ENCODE results near the gene ULK1.

The ULK1 gene

GRCh38 chr12:131920157-131920508, 25.7 kb downstream of the ULK1 start:
- DNase-seq (ENCODE audit: low read depth), result no peak

- DNase-seq (ENCODE audit: low read depth), result no peak
These were observed 26.7 kb downstream of the ULK1 start for GRCh38 chr12:131920902-131921840.

DNA sequence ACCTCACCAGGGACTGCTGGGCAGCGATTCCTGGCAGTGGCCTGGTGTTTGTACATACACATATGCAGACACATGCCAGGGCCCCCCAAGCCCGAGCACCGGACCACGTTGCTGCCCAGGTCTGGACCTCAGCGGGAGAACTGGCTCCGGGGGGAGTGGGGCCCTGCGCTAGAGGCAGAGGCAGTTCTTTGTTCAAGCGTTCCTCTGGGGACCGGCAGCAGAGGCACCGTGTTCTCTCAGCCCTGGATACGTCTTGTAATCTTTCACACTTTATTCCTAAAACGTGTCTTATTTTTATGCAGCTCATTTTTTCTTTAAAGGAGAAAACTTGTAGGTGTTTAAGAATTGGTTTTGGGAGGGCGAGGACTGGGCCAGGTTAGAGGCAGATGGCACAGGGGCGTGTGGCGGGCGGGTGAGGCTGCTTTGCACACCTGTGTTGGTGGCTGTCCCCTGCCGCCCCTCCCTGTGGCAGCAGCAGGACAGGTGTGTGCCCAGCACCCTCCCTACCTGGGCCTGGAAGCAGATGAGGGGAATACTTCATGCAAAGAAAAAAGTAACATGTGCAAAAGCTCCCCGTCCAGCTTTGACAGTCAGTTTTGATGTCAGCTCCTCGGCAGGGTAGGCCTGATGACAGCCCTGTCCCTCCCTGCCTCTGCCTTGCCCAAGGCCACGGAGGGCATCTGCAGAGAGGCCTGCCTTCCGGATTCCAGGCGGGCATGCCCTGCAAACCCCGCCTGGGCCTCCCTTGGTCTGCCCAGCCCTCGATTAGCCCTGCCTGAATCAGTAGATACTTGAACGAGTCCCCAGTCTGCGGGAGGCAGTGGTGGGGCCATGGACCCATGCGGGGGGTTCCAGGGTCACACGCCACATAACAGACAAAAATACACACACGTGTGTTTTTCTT, 27.7 kb downstream of the ULK1 start:
- DNase-seq (ENCODE audit: low read depth), result no peak

DNA sequence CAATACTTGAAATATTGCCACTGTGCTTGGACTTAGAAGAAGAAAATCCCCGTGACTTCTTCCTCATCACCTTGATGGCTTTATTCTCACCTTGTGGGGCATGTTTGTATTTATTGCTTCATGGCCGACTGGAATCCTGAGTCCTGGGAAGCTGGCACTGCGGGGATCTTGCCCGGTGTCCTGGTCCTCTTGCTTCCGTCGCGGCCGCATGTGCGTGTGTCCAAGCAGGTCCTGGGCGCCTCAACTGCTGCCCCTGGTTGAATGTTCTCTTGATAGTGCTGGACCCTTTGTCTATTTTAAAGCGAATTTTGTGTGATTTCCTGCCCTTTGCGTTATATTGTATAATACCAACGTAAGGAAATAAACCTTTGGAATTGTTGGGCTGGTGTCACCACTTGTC, 28.4 kb downstream of the ULK1 start:
- no peak for DNase-seq (ENCODE audit: low read depth)

GRCh38 chr12:131923260-131923659, 28.8 kb downstream of the ULK1 start:
- no peak for DNase-seq (ENCODE audit: low read depth)

DNA sequence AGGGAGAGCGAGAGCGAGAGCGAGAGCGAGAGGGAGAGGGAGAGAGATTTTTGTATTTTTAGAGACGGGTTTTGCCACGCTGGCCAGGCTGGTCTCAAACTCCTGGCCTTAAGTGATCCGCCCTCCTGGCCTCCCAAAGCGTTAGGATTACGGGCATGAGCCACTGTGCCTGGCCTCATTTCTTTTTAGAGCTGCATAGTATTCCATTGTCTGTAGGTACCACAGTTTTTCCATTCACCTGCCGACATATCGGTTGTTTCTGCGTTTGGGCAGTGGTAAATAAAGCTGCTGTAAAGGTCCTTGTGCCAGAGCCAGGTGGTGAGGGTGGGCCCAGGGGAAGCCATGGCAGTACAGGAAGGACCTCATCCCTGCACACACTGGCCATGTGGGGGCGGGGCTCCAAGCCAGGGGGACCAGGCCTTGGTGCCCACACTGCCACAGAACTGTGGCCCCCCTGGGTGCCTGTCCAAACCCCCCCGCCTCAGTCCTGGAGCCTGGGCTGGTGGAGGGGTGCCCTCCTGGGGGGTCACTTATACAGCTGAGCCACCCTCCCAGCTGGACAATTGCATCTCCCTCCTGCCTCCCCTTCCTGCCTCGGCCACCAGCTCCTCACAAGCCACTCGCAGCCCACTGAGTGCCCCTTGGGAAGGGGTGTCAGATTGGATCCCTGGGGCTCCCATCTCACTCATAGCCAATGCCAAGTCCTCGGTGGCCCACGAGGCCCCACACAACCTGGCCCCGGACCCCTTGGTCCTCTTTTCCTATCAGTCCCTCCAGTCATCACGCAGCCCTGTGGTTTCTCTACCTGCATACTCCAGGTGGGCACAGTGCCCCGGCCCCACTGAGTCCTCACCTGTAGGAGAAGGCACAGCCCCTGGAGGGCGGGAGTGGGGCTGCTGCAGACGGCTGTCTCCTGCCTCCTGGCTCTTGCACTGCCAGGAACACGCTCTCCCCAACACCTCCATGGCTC, 33.0 kb downstream of the ULK1 start:
- no peak for DNase-seq (ENCODE audit: low read depth)

DNA sequence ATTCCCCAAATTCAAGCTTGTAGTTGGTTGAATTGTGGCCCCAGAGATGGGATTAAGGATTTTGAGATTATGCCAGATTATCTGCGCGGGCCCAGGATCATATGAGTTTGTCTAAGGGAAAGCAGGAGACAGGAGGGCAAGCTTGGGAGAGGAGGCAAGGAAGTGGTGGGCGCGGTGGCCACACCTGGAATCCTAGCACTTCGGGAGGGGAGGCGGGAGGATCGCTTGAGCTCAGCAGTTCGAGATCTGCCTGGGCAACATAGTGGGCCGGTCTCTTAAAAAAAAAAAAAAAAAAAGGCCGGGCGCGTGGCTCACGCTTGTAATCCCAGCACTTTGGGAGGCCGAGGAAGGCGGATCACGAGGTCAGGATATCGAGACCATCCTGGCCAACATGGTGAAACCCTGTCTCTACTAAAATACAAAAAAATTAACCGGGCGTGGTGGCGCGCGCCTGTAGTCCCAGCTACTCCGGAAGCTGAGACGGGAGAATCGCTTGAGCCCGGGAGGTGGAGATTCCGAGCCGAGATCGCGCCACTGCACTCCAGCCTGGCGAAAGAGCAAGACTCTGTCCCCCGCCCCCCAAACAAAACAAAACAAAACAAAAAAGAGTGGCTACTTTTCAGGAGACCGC, 33.8 kb downstream of the ULK1 start:
- no peak for DNase-seq (ENCODE audit: low read depth)

- peak; percentile 91 for DNase-seq (ENCODE audit: low read depth)
These were observed 34.5 kb downstream of the ULK1 start, which contains the start of gene PUS1 for GRCh38 chr12:131928711-131929580. TSS of gene PUS1 (plus strand) at chr12:131929276. CDS start at chr12:131929723, 447 bp downstream.

- DNase-seq (ENCODE audit: low read depth), result no peak
These were observed 35.4 kb downstream of the ULK1 start for GRCh38 chr12:131929581-131930456.

DNA sequence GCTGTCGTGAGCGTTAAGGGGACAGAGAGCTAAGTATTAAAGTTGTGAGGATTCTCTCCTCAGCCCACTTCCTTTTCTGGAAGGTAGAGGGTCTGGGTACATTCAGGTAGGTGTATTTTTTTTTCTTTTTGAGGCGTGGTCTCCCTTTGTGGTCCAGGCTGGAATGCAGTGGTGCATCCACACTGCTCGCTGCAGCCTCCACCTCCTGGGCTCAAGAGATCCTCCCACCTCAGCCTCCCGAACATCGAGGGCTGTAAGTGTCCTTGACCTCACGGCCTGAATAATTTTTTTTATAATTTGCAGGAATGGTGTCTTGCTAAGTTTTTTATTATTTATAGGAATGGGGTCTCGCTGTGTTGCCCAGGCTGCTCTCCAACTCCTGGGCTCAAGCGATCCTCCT, 36.1 kb downstream of the ULK1 start:
- DNase-seq (ENCODE audit: low read depth), result no peak

- DNase-seq (ENCODE audit: low read depth), result no peak
These were observed 39.0 kb downstream of the ULK1 start for GRCh38 chr12:131933387-131933786.

DNA sequence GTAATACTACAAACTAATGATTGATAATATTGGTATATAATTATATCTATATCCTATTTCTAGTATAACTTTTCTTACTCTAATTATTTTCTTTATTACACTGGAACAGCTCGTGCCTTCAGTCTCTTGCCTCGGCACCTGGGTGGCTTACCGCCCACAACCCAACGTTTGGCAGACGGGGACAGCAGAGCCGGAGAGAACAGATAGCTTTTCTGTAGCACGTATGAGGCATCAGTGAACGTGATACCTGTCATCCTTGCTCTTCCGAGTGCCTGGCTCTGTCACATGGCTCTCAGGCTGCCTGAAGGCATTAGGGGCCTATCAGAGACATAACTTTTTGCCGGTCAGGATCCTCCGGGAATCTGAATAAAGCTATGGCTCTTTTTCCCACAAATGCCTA, 40.1 kb downstream of the ULK1 start:
- DNase-seq (ENCODE audit: low read depth), result no peak

- DNase-seq (ENCODE audit: low read depth), result no peak
These were observed 43.7 kb downstream of the ULK1 start for GRCh38 chr12:131938082-131938481.

DNA sequence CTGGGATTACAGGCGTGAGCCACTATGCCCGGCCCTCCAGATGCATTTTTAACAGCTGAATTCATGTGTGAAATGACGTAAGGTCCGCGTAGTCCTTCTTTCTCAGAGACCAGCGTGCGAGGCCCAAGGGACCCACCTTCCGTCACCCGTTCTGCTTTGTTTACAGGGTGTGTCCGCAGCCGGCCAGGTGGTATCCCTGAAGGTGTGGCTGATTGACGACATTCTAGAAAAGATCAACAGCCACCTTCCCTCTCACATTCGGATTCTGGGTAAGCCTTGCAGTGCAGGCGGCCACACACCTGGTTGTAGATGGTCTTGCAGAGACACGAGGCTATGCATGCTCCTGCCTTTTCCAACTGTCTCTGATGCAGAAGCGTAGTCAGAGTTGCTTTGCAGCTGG, 44.6 kb downstream of the ULK1 start:
- DNase-seq (ENCODE audit: low read depth), result no peak

DNA sequence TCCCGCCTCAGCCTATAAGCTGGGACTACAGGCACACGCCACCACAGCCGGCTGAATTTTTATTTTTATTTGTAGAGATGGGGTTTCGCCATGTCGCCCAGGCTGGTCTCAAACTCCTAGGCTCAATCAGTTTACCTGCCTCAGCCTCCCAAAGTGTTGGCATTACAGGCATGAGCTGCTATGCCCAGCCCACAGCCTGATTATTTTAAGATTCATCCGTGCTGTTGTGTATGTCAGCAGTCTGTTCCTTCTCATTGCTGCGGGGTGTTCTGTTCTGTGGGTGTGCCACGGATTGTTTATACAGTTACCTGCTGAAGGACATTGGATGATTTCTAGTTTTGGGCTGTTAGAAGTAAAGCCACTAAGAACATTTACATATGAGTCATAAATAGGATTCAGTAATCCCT, 45.7 kb downstream of the ULK1 start:
- no peak for DNase-seq (ENCODE audit: low read depth)

GRCh38 chr12:131941116-131941986, 46.9 kb downstream of the ULK1 start:
- no peak for DNase-seq (ENCODE audit: low read depth)

DNA sequence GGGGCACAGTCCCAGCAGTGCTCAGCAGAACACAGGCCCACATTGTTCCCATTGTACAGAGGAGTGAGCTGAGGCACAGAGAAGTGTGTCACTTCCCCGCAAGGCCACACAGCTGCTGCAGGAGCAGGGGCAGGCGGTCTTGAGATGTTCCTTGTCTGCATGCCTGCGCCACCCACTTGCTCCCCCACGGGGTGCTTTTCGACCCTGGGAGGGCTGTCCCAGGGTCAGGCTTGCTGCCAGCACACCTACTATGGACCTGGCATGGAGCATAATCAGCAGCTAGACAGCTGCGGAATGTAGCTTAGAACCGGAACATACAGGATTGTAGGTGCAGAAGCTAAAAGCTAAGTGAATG, 47.5 kb downstream of the ULK1 start:
- no peak for DNase-seq (ENCODE audit: low read depth)

GRCh38 chr12:131942671-131943070, 48.2 kb downstream of the ULK1 start:
- no peak for DNase-seq (ENCODE audit: low read depth)

Measured in CMK (cell line).